Measurements from ENCODE around the gene OTX2.

GRCh38 chr14:56774503-56774902 is 35.8 kb downstream of the OTX2 start:
- TF ChIP-seq EZH2 (IDR thresholded peaks at IDR 0.05; ENCODE audit: borderline replicate concordance, low read length), result no peak
- TF ChIP-seq, protein P1, sequence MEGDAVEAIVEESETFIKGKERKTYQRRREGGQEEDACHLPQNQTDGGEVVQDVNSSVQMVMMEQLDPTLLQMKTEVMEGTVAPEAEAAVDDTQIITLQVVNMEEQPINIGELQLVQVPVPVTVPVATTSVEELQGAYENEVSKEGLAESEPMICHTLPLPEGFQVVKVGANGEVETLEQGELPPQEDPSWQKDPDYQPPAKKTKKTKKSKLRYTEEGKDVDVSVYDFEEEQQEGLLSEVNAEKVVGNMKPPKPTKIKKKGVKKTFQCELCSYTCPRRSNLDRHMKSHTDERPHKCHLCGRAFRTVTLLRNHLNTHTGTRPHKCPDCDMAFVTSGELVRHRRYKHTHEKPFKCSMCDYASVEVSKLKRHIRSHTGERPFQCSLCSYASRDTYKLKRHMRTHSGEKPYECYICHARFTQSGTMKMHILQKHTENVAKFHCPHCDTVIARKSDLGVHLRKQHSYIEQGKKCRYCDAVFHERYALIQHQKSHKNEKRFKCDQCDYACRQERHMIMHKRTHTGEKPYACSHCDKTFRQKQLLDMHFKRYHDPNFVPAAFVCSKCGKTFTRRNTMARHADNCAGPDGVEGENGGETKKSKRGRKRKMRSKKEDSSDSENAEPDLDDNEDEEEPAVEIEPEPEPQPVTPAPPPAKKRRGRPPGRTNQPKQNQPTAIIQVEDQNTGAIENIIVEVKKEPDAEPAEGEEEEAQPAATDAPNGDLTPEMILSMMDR (IDR thresholded peaks at IDR 0.05; ENCODE audit: low read length), result no peak
